ENCODE measurements around the gene TRIM36.

Gene TRIM36

GRCh38 chr5:115169487-115170133 is at the start of gene TRIM36:
Gene TRIM36, minus strand, starts transcription at chr5:115169908. Its CDS starts 274 bp downstream, at chr5:115169634.
- peak; percentile 96 for DNase-seq

- DNase-seq, result no peak
Measured at GRCh38 chr5:115214541-115214940, 44.8 kb upstream of the TRIM36 start.

- DNase-seq, result peak; percentile 56
Measured at GRCh38 chr5:115209279-115209678, 39.6 kb upstream of the TRIM36 start.

GRCh38 chr5:115202952-115203351 is 33.2 kb upstream of the TRIM36 start:
- DNase-seq, result no peak

GRCh38 chr5:115196161-115196560 is 26.5 kb upstream of the TRIM36 start:
- no peak for DNase-seq

- no peak for DNase-seq
Measured at GRCh38 chr5:115194676-115195075, 25.0 kb upstream of the TRIM36 start.

GRCh38 chr5:115193295-115193694 is 23.6 kb upstream of the TRIM36 start:
- no peak for DNase-seq

GRCh38 chr5:115192098-115192497 is 22.4 kb upstream of the TRIM36 start:
- DNase-seq, result no peak

GRCh38 chr5:115191474-115192031 is 21.8 kb upstream of the TRIM36 start:
- DNase-seq, result no peak

- no peak for DNase-seq
Measured at GRCh38 chr5:115190388-115190787, 20.7 kb upstream of the TRIM36 start.

GRCh38 chr5:115189866-115190265 is 20.2 kb upstream of the TRIM36 start:
- DNase-seq, result no peak

- no peak for DNase-seq
Measured at GRCh38 chr5:115186794-115187193, 17.1 kb upstream of the TRIM36 start.

GRCh38 chr5:115184770-115185169 is 15.1 kb upstream of the TRIM36 start:
- no peak for DNase-seq

GRCh38 chr5:115181757-115182156 is 12.0 kb upstream of the TRIM36 start:
- DNase-seq, result no peak

GRCh38 chr5:115180165-115180709 is 10.5 kb upstream of the TRIM36 start:
- DNase-seq, result peak; percentile 69

GRCh38 chr5:115179394-115180164 is 9.9 kb upstream of the TRIM36 start:
- DNase-seq, result no peak

- DNase-seq, result no peak
Measured at GRCh38 chr5:115179030-115179393, 9.3 kb upstream of the TRIM36 start.

GRCh38 chr5:115170929-115171510 is 1.3 kb upstream of the TRIM36 start:
- DNase-seq, result no peak

GRCh38 chr5:115170134-115170928 is 623 bp upstream of the TRIM36 start:
- DNase-seq, result peak; percentile 69

- DNase-seq, result peak; percentile 57
Measured at GRCh38 chr5:115168829-115169486, 750 bp downstream of the TRIM36 start.

- no peak for DNase-seq
Measured at GRCh38 chr5:115166744-115167393, 2.8 kb downstream of the TRIM36 start.

- DNase-seq, result no peak
Measured at GRCh38 chr5:115165790-115166189, 3.9 kb downstream of the TRIM36 start.

Data from activated CD8-positive, alpha-beta memory T cell treated with anti-CD3 and anti-CD28 coated beads, Interleukin-2, amount 50 U/mL, for 48 hours (primary cell).